ENCODE data around the gene WDR53. TPM values are rescaled to one million over a fixed set of nuclear protein-coding genes. Genes with fewer than 3 reads are reported as not detected.

The WDR53 gene
- polyA plus RNA-seq, 2 of the 4 experiments (the other 2 are of a cell fraction) = 10.8 to 12.0 TPM

GRCh38 chr3:196531418-196531817 lies 36.9 kb downstream of the WDR53 start:
- POLR2A ChIA-PET = no interaction called here
- no peak for DNase-seq (ENCODE audit: low read depth in 1 of 2, low spot score in 1 of 2)
- Histone ChIP-seq H3K27ac (no peak overlapping the region), H3K4me3 (no peak overlapping the region), H3K4me2 (no peak overlapping the region), H3K4me1 (peaks cover 9% of the 10 kb centered on the region), H3K9me3 (no peaks in the 10 kb centered on the region)
- TF ChIP-seq POLR2AphosphoS2 (conservative IDR thresholded peaks at IDR 0.05; ENCODE audit: low read length) (no peak), HEYL (CRISPR knock-in tag; IDR thresholded peaks at IDR 0.05) (no peak), KDM1A (IDR thresholded peaks at IDR 0.05; ENCODE audit: low read depth) (no peak), CHD2 (IDR thresholded peaks at IDR 0.05; ENCODE audit: low read length, partially characterized antibody) (no peak), MYC (IDR thresholded peaks at IDR 0.05; ENCODE audit: borderline replicate concordance, low read length) (no peak), FOXS1 (CRISPR knock-in tag; IDR thresholded peaks at IDR 0.05) (no peak), EHF (CRISPR knock-in tag; IDR thresholded peaks at IDR 0.05) (no peak), NPAS2 (CRISPR knock-in tag; IDR thresholded peaks at IDR 0.05; ENCODE audit: borderline replicate concordance) (no peak), ZFP36 (IDR thresholded peaks at IDR 0.05; ENCODE audit: borderline replicate concordance, partially characterized antibody) (no peak), RFX5 (IDR thresholded peaks at IDR 0.05) (no peak), MAZ (IDR thresholded peaks at IDR 0.05; ENCODE audit: borderline replicate concordance, low read depth, low read length) (no peak), KDM5A (IDR thresholded peaks at IDR 0.05) (no peak), JUN (IDR thresholded peaks at IDR 0.05) (no peak), ZSCAN20 (CRISPR knock-in tag; IDR thresholded peaks at IDR 0.05) (no peak)
- TF ChIP-seq, protein P1, sequence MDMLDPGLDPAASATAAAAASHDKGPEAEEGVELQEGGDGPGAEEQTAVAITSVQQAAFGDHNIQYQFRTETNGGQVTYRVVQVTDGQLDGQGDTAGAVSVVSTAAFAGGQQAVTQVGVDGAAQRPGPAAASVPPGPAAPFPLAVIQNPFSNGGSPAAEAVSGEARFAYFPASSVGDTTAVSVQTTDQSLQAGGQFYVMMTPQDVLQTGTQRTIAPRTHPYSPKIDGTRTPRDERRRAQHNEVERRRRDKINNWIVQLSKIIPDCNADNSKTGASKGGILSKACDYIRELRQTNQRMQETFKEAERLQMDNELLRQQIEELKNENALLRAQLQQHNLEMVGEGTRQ (IDR thresholded peaks at IDR 0.05) = no peak
- TF ChIP-seq, protein P2, sequence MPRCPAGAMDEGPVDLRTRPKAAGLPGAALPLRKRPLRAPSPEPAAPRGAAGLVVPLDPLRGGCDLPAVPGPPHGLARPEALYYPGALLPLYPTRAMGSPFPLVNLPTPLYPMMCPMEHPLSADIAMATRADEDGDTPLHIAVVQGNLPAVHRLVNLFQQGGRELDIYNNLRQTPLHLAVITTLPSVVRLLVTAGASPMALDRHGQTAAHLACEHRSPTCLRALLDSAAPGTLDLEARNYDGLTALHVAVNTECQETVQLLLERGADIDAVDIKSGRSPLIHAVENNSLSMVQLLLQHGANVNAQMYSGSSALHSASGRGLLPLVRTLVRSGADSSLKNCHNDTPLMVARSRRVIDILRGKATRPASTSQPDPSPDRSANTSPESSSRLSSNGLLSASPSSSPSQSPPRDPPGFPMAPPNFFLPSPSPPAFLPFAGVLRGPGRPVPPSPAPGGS (IDR thresholded peaks at IDR 0.05) = no peak
- TF ChIP-seq, protein P3, sequence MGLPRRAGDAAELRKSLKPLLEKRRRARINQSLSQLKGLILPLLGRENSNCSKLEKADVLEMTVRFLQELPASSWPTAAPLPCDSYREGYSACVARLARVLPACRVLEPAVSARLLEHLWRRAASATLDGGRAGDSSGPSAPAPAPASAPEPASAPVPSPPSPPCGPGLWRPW (IDR thresholded peaks at IDR 0.05) = no peak
- no peak for FAIRE-seq
- WGBS (ENCODE audit: missing lambda C conversion rate) = 94% methylated on average over 4 of the region's 4 CpGs
- no peak for ATAC-seq
- CTCF ChIA-PET = no interaction called here

GRCh38 chr3:196528639-196529233 lies 39.6 kb downstream of the WDR53 start:
- no peak for FAIRE-seq
- ChIA-PET POLR2A (interaction anchor here (0.7 to 1.3 kb wide), 6 partner anchors 10 to 441 kb away, joined by 3 to 11 read pairs (median 5); partner anchors contain the start of genes FBXO45, RNF168, SENP5 and WDR53), CTCF (interaction anchor here (0.5 to 3.4 kb wide), 34 partner anchors 8 to 833 kb away, joined by 3 to 26 read pairs (median 4); partner anchors contain the start of genes FBXO45, SMCO1, UBXN7 and WDR53)
- Histone ChIP-seq H3K9me3 (no peaks in the 10 kb centered on the region), H3K4me1 (peaks cover 9% of the 10 kb centered on the region), H3K4me2 (peak overlapping the region; percentile 85), H3K27ac (peak overlapping the region; percentile 91 to 99), H3K4me3 (peak overlapping the region; percentile 53)
- 10% methylated on average over 11 of the region's 52 CpGs for WGBS (ENCODE audit: missing lambda C conversion rate)
- DNase-seq (ENCODE audit: low read depth in 1 of 2, low spot score in 1 of 2) = peak; percentile 75 to 79
- ATAC-seq = peak; percentile 99
- TF ChIP-seq, protein P4, sequence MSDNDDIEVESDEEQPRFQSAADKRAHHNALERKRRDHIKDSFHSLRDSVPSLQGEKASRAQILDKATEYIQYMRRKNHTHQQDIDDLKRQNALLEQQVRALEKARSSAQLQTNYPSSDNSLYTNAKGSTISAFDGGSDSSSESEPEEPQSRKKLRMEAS (IDR thresholded peaks at IDR 0.05) = peak; percentile 44
- TF ChIP-seq CHD2 (IDR thresholded peaks at IDR 0.05; ENCODE audit: low read length, partially characterized antibody) (no peak), GATA3 (IDR thresholded peaks at IDR 0.05; ENCODE audit: borderline replicate concordance) (no peak), HOXB5 (CRISPR knock-in tag; IDR thresholded peaks at IDR 0.05) (no peak), JUNB (IDR thresholded peaks at IDR 0.05) (no peak), HMGXB4 (CRISPR knock-in tag; IDR thresholded peaks at IDR 0.05; ENCODE audit: borderline replicate concordance) (no peak), RAD21 (conservative IDR thresholded peaks at IDR 0.05 in 1 of 2, IDR thresholded peaks at IDR 0.05 in 1 of 2) (peak; percentile 22 to 61; a peak in 4 of 5 replicates), RNF2 (IDR thresholded peaks at IDR 0.05; ENCODE audit: borderline replicate concordance, low read depth) (no peak), MYC (IDR thresholded peaks at IDR 0.05; ENCODE audit: borderline replicate concordance, low read length) (peak; percentile 60; the same call in 1 of the 2 replicates), RCOR1 (IDR thresholded peaks at IDR 0.05; ENCODE audit: low read depth, low read length) (no peak), TP53 (CRISPR knock-in tag; IDR thresholded peaks at IDR 0.05) (0 out of 2 replicates have a peak, but pooled peaks have one; percentile 40), JUN (IDR thresholded peaks at IDR 0.05) (peak in 1 of 2 experiments; percentile 53; a peak in 2 of 5 replicates), TFCP2L1 (CRISPR knock-in tag; IDR thresholded peaks at IDR 0.05) (no peak), POLR2A (IDR thresholded peaks at IDR 0.05; ENCODE audit: low read length) (peak; percentile 60)
- TF ChIP-seq, protein P5, sequence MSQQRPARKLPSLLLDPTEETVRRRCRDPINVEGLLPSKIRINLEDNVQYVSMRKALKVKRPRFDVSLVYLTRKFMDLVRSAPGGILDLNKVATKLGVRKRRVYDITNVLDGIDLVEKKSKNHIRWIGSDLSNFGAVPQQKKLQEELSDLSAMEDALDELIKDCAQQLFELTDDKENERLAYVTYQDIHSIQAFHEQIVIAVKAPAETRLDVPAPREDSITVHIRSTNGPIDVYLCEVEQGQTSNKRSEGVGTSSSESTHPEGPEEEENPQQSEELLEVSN (IDR thresholded peaks at IDR 0.05; ENCODE audit: borderline replicate concordance, low read depth) = peak; percentile 60; the same call in 1 of the 2 replicates
- TF ChIP-seq, protein P6, sequence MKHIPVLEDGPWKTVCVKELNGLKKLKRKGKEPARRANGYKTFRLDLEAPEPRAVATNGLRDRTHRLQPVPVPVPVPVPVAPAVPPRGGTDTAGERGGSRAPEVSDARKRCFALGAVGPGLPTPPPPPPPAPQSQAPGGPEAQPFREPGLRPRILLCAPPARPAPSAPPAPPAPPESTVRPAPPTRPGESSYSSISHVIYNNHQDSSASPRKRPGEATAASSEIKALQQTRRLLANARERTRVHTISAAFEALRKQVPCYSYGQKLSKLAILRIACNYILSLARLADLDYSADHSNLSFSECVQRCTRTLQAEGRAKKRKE (CRISPR knock-in tag; IDR thresholded peaks at IDR 0.05; ENCODE audit: low read depth) = no peak
- TF ChIP-seq, protein P7, sequence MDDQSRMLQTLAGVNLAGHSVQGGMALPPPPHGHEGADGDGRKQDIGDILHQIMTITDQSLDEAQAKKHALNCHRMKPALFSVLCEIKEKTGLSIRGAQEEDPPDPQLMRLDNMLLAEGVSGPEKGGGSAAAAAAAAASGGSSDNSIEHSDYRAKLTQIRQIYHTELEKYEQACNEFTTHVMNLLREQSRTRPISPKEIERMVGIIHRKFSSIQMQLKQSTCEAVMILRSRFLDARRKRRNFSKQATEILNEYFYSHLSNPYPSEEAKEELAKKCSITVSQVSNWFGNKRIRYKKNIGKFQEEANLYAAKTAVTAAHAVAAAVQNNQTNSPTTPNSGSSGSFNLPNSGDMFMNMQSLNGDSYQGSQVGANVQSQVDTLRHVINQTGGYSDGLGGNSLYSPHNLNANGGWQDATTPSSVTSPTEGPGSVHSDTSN (IDR thresholded peaks at IDR 0.05) = no peak
